Keratinocyte (primary cell): ENCODE measurements around the gene TBL2. TPM values are rescaled to one million over a fixed set of nuclear protein-coding genes. Genes with fewer than 3 reads are reported as not detected.
A peak's percentile ranks its signal among the peaks of the same experiment; 100 is the strongest.

ENCODE experiments used
- DNase-seq: peaks from one replicate; pipeline ENCODE4 v3.0.0-alpha.2; 2011; ENCODE audit warnings: low read depth, missing footprints, low spot score
- FAIRE-seq: peaks from 2 replicates; lab custom pipeline; 2011; peaks lifted over from hg19 to GRCh38; lab: Jason Lieb, UNC
- H2AFZ ChIP-seq: 2 replicates; pipeline ENCODE4 v1.6.0; 2012; ENCODE audit warnings: low read length, control low read depth, inconsistent platforms; ENCODE audit not compliant: control insufficient read depth
- H3K27ac ChIP-seq: 2 replicates; pipeline ENCODE4 v1.5.1; 2011; ENCODE audit warnings: low read length; ENCODE audit not compliant: control insufficient read depth, insufficient read depth
- H3K27me3 ChIP-seq: 3 replicates; pipeline ENCODE4 v1.6.0; 2011; ENCODE audit warnings: low read length; ENCODE audit not compliant: control insufficient read depth, insufficient read depth; ENCODE audit errors: extremely low read depth
- H3K36me3 ChIP-seq, 2 experiments: 2 replicates in 1 of 2; 3 replicates in 1 of 2; pipeline ENCODE4 v1.5.1; 2011; ENCODE audit warnings: low read length in 2 of 2, mild to moderate bottlenecking in 1 of 2; ENCODE audit not compliant: control insufficient read depth in 2 of 2, insufficient read depth in 2 of 2; ENCODE audit errors: extremely low read depth in 1 of 2
- H3K4me1 ChIP-seq: 3 replicates; pipeline ENCODE4 v1.5.1; 2011; ENCODE audit warnings: low read length; ENCODE audit not compliant: control insufficient read depth, insufficient read depth; ENCODE audit errors: extremely low read depth
- H3K4me2 ChIP-seq: 3 replicates; pipeline ENCODE4 v1.6.0; 2011; ENCODE audit warnings: low read depth, low read length; ENCODE audit not compliant: control insufficient read depth, insufficient read depth; ENCODE audit errors: extremely low read depth
- H3K4me3 ChIP-seq, 3 experiments: fragments of 200-600 bp in 1 of 3; sonication (generic) in 1 of 3; 2 replicates in 2 of 3; 3 replicates in 1 of 3; pipeline ENCODE4 v1.5.1; 2011 to 2016; ENCODE audit warnings: low read length in 3 of 3, mild to moderate bottlenecking in 3 of 3, control low read depth in 2 of 3, inconsistent platforms in 1 of 3, low read depth in 1 of 3, mixed read lengths in 1 of 3, mixed run types in 1 of 3, moderate library complexity in 1 of 3; ENCODE audit not compliant: control insufficient read depth in 2 of 3, insufficient read depth in 2 of 3; ENCODE audit errors: extremely low read depth in 1 of 3
- H3K79me2 ChIP-seq: 2 replicates; pipeline ENCODE4 v1.6.0; 2012; ENCODE audit warnings: low read length; ENCODE audit not compliant: control insufficient read depth, insufficient read depth
- H3K9ac ChIP-seq: 3 replicates; pipeline ENCODE4 v1.6.0; 2011; ENCODE audit warnings: low read length; ENCODE audit not compliant: control insufficient read depth, insufficient read depth; ENCODE audit errors: extremely low read depth
- H3K9me1 ChIP-seq: 3 replicates; pipeline ENCODE4 v1.6.0; 2011; ENCODE audit warnings: low read length; ENCODE audit not compliant: control insufficient read depth, insufficient read depth; ENCODE audit errors: extremely low read depth
- H3K9me3 ChIP-seq: 2 replicates; pipeline ENCODE4 v1.5.1; 2012; ENCODE audit warnings: low read depth, low read length; ENCODE audit not compliant: control insufficient read depth
- H4K20me1 ChIP-seq: 3 replicates; pipeline ENCODE4 v1.6.0; 2011; ENCODE audit warnings: low read length; ENCODE audit not compliant: control insufficient read depth, insufficient read depth; ENCODE audit errors: extremely low read depth
- EZH2 ChIP-seq: IDR thresholded peaks from one replicate; pipeline ENCODE4 v1.6.1; 2012; ENCODE audit warnings: inconsistent platforms, mild to moderate bottlenecking, low read length, moderate library complexity
- dilution Hi-C: fragments of 300-500 bp; cut with MboI; formaldehyde crosslinking; loops from one replicate; pipeline ENCODE4 v1.7.0; 2020; ENCODE audit warnings: low sequenced_read_pairs; ENCODE audit not compliant: extremely low pct_ligation_motif_present
- polyA plus RNA-seq, 5 experiments: library from polyadenylated mRNA; depleted of rRNA in 3 of 5; stranded (reverse) in 3 of 5; stranded (forward) in 1 of 5; unstranded in 1 of 5; fragments of >200 nt; gene quantifications; 1 replicate in 1 of 5; 2 replicates in 3 of 5; 3 replicates in 1 of 5; pipeline versions ENCODE4 v1.2.1 to v1.2.3, GENCODE V29; 2011 to 2012; ENCODE audit warnings: missing spikeins in 2 of 5, low read depth in 1 of 5, low replicate concordance in 1 of 5
- TF ChIP-seq, protein P1 (sequence below), 3 experiments: IDR thresholded peaks in 1 of 3; conservative IDR thresholded peaks in 1 of 3; optimal IDR thresholded peaks in 1 of 3; 2 replicates in 2 of 3; 3 replicates in 1 of 3; pipeline versions ENCODE3 to v1.5.1; 2011; ENCODE audit warnings: low read length in 3 of 3, mild to moderate bottlenecking in 3 of 3, moderate library complexity in 2 of 3, control low read depth in 1 of 3, inconsistent platforms in 1 of 3; ENCODE audit not compliant: insufficient read depth in 2 of 3; ENCODE audit errors: extremely low read depth in 1 of 3

Gene TBL2
- polyA plus RNA-seq, 1 donor (not counting 4 experiments of a cell fraction or from before 2014, with no cell fraction given), result 29.4 TPM

DNA sequence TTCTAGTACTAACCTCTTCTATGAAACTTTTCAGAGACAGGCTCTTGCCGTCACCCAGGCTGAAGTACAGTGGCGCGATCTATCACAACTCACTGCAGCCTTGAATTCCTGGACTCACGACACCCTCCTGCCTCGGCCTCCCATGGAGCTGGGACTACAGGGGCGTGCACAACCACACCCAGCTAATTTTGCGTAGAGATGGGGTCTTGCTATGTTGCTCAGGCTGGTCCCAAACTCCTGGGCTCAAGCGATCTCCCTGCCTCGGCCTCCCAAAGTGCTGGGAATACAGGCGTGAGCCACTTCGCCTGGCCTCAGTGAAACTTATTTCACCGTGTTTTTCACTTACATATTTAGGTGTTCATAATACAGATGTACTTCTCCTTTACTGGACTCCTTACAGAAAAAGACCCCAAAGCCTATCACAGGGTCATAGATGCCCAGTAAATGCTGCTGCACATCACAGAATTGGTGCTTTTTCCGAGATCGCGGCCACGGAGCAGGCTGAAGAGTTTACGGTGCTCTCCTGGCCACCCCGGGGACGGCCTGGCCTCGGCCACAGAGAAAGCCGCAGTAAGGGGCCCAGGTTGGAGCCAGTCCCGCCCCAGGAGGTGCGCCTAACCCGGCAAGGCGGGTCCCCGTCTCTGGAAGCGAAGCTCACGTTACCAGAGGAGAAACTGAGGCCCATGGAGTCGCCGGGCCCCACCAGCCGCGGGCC is 595 bp downstream of the TBL2 start:
- no peak for FAIRE-seq
- no peak for TF ChIP-seq EZH2
- TF ChIP-seq, protein P1, sequence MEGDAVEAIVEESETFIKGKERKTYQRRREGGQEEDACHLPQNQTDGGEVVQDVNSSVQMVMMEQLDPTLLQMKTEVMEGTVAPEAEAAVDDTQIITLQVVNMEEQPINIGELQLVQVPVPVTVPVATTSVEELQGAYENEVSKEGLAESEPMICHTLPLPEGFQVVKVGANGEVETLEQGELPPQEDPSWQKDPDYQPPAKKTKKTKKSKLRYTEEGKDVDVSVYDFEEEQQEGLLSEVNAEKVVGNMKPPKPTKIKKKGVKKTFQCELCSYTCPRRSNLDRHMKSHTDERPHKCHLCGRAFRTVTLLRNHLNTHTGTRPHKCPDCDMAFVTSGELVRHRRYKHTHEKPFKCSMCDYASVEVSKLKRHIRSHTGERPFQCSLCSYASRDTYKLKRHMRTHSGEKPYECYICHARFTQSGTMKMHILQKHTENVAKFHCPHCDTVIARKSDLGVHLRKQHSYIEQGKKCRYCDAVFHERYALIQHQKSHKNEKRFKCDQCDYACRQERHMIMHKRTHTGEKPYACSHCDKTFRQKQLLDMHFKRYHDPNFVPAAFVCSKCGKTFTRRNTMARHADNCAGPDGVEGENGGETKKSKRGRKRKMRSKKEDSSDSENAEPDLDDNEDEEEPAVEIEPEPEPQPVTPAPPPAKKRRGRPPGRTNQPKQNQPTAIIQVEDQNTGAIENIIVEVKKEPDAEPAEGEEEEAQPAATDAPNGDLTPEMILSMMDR (optimal IDR thresholded peaks at IDR 0.05 in 1 of 3, IDR thresholded peaks at IDR 0.05 in 1 of 3, conservative IDR thresholded peaks at IDR 0.05 in 1 of 3; ENCODE audit: extremely low read depth in 1 of 3, insufficient read depth in 2 of 3, low read length in 3 of 3), result no peak
- Histone ChIP-seq H3K9me1 (no peaks in the 10 kb centered on the region), H2AFZ (peak overlapping the region; percentile 49), H3K79me2 (peaks cover 30% of the 10 kb centered on the region), H3K4me2 (peak overlapping the region; percentile 89), H3K9ac (peak overlapping the region; percentile 90), H3K27me3 (no peaks in the 10 kb centered on the region), H3K4me1 (peaks cover 12% of the 10 kb centered on the region), H4K20me1 (peaks cover 2% of the 10 kb centered on the region), H3K9me3 (no peaks in the 10 kb centered on the region), H3K27ac (peak overlapping the region; percentile 78), H3K4me3 (peak overlapping the region; percentile 72 to 91 (median 80)), H3K36me3 (peaks cover 18 to 19% of the 10 kb centered on the region in 2 experiments)
- dilution Hi-C loops, result no loop called here
- no peak for DNase-seq

GRCh38 chr7:73573791-73574190 is 4.6 kb downstream of the TBL2 start:
- Histone ChIP-seq H3K27me3 (no peaks in the 10 kb centered on the region), H3K79me2 (peaks cover 30% of the 10 kb centered on the region), H2AFZ (no peak overlapping the region), H3K36me3 (peaks cover 31 to 35% of the 10 kb centered on the region in 2 experiments), H3K9ac (no peak overlapping the region), H3K27ac (no peak overlapping the region), H3K9me1 (no peaks in the 10 kb centered on the region), H3K4me2 (no peak overlapping the region), H3K9me3 (no peaks in the 10 kb centered on the region), H4K20me1 (peaks cover 2% of the 10 kb centered on the region), H3K4me3 (no peak overlapping the region), H3K4me1 (peaks cover 8% of the 10 kb centered on the region)
- FAIRE-seq (no peak), DNase-seq (no peak)
- dilution Hi-C loops, result no loop called here
- no peak for TF ChIP-seq EZH2
- TF ChIP-seq, protein P1 (optimal IDR thresholded peaks at IDR 0.05 in 1 of 3, IDR thresholded peaks at IDR 0.05 in 1 of 3, conservative IDR thresholded peaks at IDR 0.05 in 1 of 3; ENCODE audit: extremely low read depth in 1 of 3, insufficient read depth in 2 of 3, low read length in 3 of 3), result no peak
